NCI-H2227 (cell line): ENCODE data around the gene GABBR2.
A peak's percentile ranks its signal among the peaks of the same experiment; 100 is the strongest.

Experiments
- DNase-seq: peaks from one replicate; lab custom pipeline; 2025; ENCODE audit not compliant: unreplicated experiment; lab: John Stamatoyannopoulos, UW

Gene GABBR2

DNA sequence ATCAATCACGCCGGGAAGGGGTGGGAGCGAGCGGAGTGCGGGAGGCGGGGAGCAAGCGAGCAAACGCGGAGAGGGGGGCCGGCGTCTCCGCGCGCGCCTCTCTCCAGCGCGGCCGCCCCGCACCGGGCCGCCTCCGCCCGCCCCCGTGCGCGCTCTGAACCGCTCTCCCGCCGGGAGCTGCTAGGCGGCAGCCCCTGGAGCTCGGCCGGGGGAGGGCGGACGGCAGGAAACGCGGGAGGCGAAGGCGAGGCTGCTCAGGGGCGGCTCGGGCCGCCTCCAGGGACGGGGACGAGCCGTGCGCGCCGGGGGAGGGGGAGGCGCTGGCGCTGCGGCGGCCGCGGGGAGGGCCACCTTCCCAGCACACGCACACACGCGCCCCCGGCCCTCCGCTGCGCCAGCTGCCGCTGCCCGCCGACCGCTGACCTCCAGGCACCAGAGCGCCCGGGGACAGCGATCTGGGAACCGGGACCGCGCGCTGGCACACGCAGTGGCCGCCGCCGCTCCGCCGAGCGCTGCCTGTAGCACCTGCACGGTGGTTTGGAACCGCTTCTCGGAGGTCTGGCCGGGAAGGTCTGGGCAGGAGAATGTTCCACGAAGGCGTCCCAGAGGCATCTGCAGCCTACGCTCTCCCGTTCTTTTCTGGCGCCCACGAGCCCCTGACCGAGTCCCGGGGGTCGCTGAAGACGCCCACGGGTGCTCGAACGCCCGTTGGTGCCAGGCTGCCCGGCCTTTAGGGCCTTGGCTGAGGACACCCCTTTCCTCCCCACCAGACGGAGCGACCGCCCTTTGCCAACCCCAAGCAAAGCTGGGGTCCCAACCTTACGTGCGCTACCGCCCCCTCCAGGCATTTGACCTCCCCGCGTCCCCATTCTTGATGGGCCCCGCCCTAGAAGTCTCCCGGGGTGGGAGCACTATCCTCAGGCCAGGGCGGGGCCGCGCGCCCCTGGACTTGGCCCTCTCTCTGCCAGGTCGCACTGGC is at the start of gene GABBR2:
Gene GABBR2, minus strand, starts transcription at position 3 of the 979 bp plus-strand sequence. CDS start 198 bp downstream, outside the sequence.
- peak; percentile 24 for DNase-seq

DNA sequence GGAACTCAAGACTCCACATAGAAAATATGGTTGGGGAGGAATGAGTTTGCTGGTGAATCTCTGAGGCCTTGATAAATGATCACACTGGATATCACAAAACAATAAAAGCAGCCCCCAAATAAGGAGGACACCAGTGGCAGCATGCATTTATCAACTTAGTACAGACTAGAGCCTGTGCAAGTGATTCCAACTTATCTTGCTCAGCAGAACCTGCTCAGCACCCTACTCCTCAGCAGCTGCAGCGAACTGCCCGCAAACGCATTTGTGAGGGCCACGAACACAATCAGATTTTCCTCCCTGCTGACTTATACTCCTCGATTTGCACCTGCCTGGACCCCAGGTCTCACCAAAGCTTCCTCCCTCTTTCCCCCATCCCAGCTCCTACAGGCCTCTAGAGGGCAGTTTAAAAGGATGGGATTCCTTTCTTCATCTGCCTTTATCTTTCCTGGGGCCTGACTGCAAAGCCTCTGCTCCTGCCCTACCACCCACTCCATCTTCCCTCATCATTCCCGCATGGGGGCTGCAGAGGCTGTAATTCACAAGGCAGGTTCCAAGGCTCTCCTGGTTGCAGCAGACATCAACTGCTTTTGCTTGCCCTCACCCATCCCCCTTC is 46.4 kb upstream of the GABBR2 start:
- no peak for DNase-seq

DNA sequence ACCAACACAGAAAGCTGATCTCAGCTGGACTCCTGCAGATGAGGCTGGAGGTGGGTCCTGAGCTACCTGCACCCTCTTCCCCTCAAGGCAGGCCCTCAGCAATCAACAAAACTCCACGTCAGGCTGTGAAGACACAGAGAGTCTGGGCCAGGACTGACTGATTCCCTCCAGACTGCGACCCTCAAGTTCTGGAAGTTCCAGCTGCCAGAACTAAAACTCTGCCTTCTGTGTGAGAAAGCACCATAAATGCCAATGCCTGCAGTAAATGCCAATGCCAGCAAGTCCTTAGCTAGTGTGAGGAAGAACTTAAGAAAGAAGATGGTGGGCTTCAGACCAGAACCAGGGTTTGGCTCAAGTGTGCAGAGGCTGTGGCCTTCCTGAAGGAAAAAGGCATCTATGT is 42.5 kb upstream of the GABBR2 start:
- no peak for DNase-seq

DNA sequence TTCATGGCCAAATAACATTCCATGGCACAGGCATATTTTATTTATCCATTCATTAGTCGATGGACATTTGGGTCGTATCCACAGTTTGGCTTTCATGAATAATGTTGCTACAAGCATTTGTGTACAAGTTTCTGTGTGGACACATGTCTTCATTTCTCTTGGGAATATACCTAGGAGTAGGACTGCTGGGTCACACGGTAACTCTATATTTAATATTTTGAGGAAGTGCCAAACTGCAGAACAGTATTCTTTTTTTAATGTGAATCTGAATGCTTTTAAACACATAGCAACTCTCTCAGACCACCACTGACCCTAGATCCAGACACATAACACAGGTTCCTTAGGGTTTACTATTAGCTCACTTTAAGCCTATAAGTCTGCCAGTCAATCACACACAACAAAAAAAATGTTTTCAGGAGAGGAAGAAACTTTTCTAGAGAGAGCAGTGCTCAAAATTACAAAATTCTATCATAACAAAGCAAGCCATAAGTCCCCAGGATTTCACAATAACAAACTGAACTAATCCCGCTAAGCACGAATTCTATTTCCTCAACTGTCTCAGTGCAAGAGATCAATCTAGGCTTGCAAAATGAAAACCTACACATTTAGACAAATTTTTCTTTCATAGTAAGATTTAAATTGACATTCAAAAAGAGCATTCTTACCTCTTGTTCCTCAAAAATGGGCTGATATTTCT is 41.8 kb upstream of the GABBR2 start:
- no peak for DNase-seq

DNA sequence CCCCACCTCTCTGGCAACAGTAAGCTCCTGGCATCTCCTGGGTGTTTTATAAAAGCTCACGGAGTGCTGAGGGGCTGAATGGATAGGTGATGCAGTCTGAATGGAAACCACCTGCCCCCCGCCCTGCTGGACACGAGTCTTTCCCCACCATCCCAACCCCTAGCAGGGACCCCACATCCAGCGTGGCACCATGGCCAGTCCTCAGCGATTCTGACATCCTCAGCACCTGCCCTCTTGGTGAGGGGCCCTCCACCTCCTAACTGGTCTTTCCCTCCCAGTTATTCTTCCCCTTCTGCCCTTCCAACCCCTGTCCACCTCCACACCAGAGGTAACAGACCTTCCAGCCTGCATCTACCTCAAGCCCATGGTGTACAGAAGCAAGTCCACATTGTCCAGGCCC is 38.7 kb upstream of the GABBR2 start:
- no peak for DNase-seq

DNA sequence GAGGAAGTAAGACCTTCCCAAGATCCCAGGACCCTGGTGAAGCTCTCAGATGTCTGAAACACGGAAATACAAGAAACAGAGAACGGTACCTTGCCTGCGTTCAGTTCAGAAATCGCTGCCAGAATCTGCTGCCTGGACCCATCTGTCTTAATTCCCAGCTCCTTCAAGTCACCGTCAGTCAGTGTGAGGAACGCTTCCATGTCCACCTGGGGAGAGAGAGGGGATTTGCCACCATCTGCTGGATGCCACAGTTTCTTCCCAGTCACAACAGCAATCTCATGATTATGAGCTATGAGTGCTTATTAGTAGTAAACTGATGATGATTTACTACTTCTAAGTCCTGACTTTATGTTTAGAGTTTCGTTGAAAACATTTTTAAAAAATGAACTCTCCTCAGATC is 36.7 kb upstream of the GABBR2 start:
- DNase-seq, result no peak

DNA sequence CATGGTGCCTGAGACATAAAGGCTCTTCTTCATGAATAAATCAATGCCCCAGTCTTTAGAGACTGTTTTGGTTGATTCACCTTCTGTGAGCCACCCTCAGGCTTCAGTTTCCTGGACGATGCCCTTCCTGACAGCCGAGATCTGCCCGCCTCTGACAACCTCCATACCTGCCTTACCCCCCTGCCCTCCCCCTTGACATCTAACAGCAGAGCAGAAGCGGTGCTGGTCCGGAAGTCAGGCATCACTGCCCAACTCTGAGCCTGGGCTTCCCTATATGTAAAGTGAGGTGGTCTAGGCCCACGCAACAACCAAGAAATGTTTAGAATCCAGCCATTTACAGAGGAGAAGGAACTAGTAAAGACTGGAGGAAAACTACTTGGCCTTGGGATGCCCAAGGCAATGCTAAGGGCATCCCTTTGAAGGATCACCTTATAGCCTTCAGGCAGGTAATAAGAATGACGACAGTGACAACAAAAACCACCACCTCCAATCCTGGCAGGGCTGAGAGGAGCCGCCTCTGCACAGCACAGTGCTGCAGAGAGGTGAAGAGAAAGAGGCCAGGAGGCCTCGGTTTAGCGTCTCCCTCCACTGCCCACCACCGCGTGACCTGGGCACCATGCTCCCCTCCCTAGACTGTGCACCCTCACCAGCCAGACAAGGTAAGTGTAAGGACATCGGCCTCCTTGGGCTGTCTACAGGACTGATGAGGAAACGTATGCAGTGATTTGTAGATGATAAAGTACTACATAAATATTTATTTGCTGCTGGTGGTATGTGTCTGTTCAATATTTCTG is 35.3 kb upstream of the GABBR2 start:
- DNase-seq, result no peak

DNA sequence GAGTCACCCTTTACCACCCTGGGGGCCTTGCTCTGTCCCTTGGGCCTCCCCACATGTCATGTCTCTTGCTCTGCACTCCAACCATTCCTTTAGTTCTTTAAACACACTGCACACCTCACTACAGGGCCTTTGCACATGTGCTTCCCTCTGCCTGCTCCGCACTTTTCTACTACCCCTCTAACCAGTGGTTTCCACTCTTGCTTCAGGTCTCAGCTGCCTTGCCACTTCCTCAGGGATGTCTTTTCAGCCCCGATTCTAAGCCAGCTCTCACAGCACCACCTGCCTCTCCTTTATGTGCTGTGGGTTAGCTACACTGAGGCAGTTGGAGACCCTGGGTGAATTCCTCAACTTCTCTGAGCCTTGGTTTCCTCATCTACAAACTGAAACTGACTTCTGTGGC is 34.6 kb upstream of the GABBR2 start:
- no peak for DNase-seq

DNA sequence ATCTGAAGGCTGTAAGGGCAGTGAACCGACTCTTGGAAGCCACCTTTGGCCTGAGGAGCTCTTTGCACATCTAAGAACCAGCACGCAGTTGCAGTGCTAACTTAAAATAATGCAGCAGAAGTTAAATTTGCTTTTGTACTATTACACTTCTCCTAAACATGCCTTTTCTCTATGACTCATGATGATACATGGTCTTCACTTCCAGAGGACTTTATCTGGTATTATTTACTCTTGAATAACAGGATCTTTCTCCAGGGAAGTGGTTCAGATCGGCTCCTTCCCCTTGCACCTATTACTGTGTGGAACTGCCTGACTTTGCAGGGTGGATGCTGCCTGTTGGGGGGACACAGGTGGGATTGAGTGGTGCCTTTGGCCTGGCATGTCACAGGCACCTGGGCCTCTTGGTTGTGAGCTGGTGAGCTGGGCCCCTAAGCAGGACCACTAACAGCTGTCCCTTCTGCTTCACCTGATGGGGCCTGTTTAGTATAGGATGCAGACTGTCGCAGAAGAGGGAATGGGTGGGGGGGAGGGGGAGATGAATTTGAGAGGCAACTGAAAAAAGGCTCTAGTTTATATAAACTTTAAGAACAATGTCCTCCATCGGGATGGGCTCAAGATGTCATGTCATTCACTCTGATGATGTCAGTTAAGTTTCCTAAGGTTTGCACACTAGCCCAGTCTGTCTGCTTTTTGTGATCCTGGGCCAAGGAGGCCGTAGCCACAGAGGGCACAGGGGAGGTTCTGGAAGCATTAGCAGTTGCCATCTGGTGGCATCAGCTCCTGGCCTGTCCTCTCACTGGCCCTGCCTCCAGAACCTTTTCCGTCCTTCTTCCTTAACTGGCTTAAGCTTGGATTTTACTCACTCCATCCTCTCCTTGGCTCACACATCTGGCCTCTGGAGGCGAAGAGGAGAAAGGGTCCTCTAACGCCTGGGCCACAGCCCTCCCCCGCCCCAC is 33.9 kb upstream of the GABBR2 start:
- no peak for DNase-seq

DNA sequence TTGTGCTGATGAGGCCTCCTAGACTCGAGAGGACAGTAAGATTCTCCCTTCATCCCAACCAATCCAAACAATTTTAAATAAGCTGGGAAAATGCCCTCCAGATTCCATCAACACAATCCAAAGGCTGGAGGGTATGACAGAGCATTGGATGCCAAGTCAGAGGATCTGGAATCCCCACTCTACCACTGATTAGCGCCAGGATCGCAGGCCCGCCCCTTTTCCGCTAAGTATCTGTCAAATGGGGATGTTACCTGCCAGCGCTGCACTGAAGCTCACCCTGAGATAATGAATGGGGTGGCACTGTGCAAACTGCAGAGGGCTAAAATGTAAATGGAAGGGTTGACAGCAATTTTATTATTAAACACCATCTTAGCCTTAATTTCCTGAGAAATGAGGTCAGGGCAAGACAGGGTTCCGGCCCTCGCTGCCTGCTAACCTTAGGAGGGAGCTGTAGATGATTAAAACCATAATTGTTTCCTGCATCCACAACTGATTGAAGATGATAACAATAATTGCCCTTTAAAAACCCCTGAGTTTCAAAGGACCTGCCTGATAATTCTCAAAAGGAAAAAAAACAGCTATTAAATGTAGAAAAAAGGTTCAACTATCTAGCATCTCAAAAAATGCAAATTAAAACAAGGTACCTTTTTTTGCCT is 31.6 kb upstream of the GABBR2 start:
- DNase-seq, result no peak

DNA sequence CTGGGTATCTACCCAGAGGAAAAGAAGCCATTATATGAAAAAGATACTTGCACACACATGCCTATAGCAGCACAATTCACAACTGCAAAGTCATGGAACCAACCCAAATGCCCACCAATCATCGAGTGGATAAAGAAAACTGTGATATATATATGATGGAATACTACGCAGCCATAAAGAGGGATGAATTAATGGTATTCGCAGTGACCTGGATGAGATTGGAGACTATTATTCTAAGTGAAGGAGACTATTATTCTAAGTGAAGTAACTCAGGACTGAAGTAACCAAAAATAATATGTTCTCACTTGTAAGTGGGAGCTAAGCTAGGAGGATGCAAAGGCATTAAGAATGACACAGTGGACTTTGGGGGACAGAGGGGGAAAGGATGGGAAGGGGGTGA is 30.0 kb upstream of the GABBR2 start:
- no peak for DNase-seq

DNA sequence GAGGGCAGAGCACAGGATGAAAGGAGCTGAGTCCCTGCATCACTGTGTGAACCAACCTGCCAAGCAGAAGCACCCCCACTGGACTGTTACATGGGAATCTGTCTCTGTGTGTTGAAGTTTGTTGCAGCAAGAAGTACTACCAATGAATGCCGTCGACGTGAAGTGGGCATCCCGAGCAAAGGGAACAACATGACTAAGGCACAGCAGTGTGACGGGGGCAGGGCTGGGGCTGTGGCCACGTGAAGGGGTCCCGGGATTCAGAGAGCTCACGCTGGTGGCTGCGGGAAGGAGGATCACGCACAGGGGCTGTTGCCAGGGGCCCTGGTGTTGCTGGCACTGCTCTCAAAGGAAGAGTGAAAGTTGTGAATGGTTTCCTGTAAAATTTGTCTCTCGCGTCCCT is 27.5 kb upstream of the GABBR2 start:
- DNase-seq, result no peak

DNA sequence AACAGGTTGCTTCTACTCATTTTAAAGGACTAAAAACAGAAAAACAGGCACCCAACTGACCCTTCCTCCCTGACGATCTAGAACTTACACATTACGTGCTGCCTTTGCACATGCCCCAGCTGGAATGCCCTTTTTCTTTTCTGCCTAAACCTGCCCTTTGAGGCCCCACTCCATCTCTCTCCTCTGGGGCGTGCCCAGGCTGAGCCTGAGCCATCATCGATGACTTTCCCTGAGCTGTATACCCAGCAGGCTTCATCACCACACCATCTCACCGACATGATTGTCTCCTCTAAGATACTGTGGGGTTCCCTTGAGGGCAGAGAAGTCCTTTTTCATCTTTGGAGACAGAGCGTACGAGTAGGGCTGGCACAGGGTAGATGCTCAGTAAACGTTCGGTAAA is 24.1 kb upstream of the GABBR2 start:
- no peak for DNase-seq

DNA sequence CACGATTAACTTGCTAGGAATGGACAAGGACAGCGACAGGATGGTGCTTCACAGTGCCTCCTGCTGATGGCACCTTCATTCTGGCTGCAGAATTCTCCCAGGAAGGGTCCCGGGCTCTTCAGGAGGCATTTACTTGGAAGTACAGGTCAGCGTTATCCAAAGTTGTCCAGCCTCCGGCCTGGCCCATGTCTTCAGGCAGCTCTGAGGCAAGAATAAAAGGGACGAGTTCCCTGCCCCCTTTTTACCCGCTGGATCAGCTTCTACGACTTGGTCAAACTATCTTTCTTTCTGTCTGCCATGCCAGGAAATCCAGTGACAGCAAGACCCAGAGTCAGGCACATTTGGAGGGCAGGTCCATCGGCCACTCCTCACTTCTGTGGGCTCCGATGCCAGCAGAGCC is 23.4 kb upstream of the GABBR2 start:
- DNase-seq, result no peak

DNA sequence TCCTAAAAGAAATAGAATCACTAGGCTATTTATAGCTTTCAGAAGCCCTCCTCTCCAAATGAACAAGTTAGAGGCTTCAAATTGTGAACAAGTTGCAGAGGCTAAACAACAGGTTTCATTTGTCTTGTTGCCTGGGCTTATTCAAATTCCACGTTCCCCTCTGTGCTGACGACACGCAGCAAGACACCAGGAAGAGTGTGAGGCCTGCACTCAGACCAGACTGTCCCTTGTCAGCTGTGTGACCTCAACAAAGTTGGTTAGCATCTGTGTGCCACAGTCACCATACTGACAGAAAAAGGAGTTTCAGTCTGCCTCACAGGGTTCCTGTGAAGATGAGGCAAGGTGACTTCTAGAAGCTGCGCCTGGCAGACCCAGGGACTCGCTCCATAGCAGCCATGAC is 22.1 kb upstream of the GABBR2 start:
- DNase-seq, result no peak

DNA sequence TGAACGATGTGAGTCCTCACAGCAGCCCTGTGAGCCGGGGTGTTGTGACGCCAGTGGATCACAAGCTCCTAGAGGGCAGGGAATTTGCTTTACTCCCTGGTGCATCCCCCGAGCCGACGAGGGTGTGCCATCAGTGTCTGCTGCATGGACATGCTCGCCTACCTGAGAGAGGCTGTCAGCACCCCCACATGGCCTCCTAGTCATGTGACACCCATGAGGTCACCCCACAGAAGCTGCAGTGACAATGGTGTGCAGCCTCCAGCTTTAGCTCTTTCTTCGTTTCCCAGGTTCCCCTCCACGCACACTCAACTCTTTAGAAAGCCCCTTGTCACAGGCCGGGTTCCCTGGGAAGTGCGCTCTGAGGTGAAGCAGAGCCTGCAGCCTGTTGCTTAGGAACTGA is 19.8 kb upstream of the GABBR2 start:
- DNase-seq, result no peak

DNA sequence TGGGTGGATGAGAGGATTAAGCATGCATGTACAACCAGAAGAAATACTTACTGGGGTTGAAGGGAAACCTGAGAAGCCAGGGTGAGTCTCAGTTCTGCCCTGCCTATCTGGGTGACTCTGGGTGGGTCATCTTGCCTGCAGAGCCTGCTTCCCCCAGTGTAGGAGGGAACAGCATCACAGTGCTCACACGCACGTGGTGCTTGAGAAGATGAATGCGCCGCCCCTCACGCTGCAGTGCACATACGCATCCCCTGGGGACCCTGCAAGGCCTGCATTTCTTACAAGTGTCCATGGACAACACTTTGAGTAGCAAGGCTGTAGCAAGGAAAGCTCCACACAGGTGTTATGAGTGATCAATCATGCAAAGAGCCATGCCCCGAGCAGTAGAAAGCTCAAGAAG is 18.7 kb upstream of the GABBR2 start:
- no peak for DNase-seq

DNA sequence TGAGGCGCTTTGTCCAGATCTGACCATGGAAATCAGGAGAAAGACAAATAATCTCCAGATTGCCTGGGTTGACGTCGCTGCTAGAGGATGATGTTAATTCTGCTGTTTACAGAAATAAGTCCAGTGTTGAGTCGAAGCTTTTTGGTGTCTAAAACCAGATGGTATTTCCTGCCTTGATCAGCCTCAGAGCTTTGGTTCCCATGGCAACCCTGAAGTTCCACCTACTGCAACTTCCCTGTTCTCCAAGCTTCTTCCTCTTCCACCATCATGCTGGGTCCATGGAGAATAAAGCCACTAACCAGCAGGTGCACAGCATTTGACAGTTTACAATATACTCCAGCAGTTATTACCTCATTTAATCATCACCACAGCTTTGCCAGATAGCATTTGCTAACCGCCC is 18.0 kb upstream of the GABBR2 start:
- DNase-seq, result no peak

DNA sequence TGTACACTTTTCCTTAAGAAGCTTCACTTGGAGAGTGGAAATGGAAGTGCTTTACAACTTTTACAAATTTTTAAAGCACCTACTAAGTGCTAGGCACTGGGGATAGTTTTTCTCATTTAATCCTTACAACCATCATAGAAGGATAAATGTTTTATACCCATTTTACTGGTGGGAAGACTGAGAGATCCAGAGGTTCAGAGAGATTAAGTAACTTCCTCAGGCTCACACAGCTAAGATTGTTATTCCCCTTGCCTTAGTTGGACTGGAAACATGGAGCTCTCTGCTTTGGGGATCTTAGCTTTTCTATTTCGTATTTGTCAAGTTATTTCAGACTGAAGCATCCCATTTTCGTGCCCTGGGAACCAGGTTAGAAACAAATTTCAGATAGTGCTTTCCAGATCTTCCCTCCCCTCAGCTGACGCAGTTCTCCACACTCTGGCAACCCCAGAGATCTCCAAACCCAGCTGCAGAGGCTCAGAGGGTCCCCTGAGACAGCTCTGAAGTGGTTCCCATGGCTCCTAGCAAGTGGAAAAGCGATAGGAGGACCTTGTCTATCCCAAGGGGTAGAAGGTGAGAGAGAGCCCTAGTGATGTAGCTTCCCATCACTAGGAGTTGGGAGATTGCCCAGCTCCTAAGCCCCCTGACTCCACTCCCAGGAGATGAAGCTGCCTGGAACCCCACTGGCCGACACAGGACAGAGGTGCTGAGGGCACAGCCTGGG is 16.2 kb upstream of the GABBR2 start:
- DNase-seq, result no peak
